Lung (tissue), 12 donors: ENCODE measurements around the gene PALLD. TPM values are rescaled to one million over a fixed set of nuclear protein-coding genes. Genes with fewer than 3 reads are reported as not detected.
"Not testable (repeated sequence)": the region's sequence is repeated elsewhere in the genome, so short reads cannot be mapped to it uniquely, and the experiment has no call there.

ENCODE experiments used
- ATAC-seq: fragments of 200-7000 bp; cut with Tn5 transposase; one replicate; pipeline ENCODE4 v1.9.1; 2020; ENCODE audit warnings: moderate number of reproducible peaks; ENCODE audit not compliant: insufficient read depth, low FRiP score
- DNase-seq, 3 donors: peaks; one replicate each; pipeline ENCODE4 v3.0.0-alpha.2; 2013 to 2017
- H3K27ac ChIP-seq, 2 donors: one replicate each; pipeline ENCODE4 v1.5.1; 2013; ENCODE audit warnings: mild to moderate bottlenecking in 2 of 2, moderate library complexity in 2 of 2, control low read depth in 1 of 2, inconsistent platforms in 1 of 2, low read depth in 1 of 2, low read length in 1 of 2
- H3K27me3 ChIP-seq, 3 donors: one replicate each; pipeline ENCODE4 v1.5.1; 2013; ENCODE audit warnings: low read length in 2 of 3; ENCODE audit not compliant: control insufficient read depth in 3 of 3, insufficient read depth in 3 of 3
- H3K36me3 ChIP-seq, 4 donors: one replicate each; pipeline ENCODE4 v1.5.1; 2013; ENCODE audit warnings: low read length in 4 of 4, mild to moderate bottlenecking in 1 of 4, moderate library complexity in 1 of 4; ENCODE audit not compliant: control insufficient read depth in 4 of 4, insufficient read depth in 4 of 4
- H3K4me1 ChIP-seq, 5 donors: one replicate each; pipeline ENCODE4 v1.5.1; 2013; ENCODE audit warnings: low read length in 5 of 5, mild to moderate bottlenecking in 2 of 5, moderate library complexity in 1 of 5; ENCODE audit not compliant: control insufficient read depth in 5 of 5, insufficient read depth in 5 of 5
- H3K4me3 ChIP-seq: one replicate; pipeline ENCODE4 v1.5.1; 2013; ENCODE audit warnings: mild to moderate bottlenecking, control low read depth, moderate library complexity
- H3K9ac ChIP-seq, 2 donors: one replicate each; pipeline ENCODE4 v1.5.1; 2013; ENCODE audit warnings: low read length in 2 of 2, control low read depth in 1 of 2; ENCODE audit not compliant: insufficient read depth in 1 of 2
- H3K9me3 ChIP-seq, 4 donors: one replicate each; pipeline ENCODE4 v1.5.1; 2013; ENCODE audit warnings: low read length in 3 of 4, mild to moderate bottlenecking in 1 of 4, moderate library complexity in 1 of 4; ENCODE audit not compliant: control insufficient read depth in 4 of 4, insufficient read depth in 3 of 4
- CTCF ChIP-seq: IDR thresholded peaks from 2 replicates; pipeline ENCODE4 v1.5.1; 2012; ENCODE audit warnings: mild to moderate bottlenecking; ENCODE audit errors: control extremely low read depth, extremely low read depth
- WGBS, 2 donors: extraction: QIAGEN DNeasy Blood & Tissue Kit; methylation state at CpG; one replicate each; pipeline ENCODE4 v1.1.7; 2013; 5-methylcytosine and 5-hydroxymethylcytosine counted together
- polyA plus RNA-seq, 2 donors: library from polyadenylated mRNA; stranded (reverse); fragments of 200-250 nt; gene quantifications; one replicate each; pipeline ENCODE4 v1.2.1, GENCODE V29; 2013
- total RNA-seq, 2 donors: library from RNA; depleted of rRNA in 1 of 2; stranded (reverse); fragments of >200 nt in 1 of 2; gene quantifications; one replicate each; pipeline ENCODE4 v1.2.1, GENCODE V29; 2014 to 2021
- donor health status: control.
- donor health status: control.
- donor health status: Bipolar disorder and iron deficiency.
- donor health status: healthy.
- donor health status: DM: yes; HTN: yes; CAD: no.

PALLD gene
- total and polyA plus RNA-seq, 4 donors = 20.7 to 139 (median 63.0) TPM

- no peak for ATAC-seq
- Histone ChIP-seq H3K9me3 (no peaks in the 10 kb centered on the region), H3K4me3 (no peak overlapping the region), H3K4me1 (peaks cover 0 to 9% (median 2%) of the 10 kb centered on the region in 5 donors), H3K36me3 (no peaks in the 10 kb centered on the region), H3K27ac (no peak overlapping the region), H3K27me3 (no peaks in the 10 kb centered on the region), H3K9ac (no peak overlapping the region)
- no peak for DNase-seq
- no peak for TF ChIP-seq CTCF
- 90 to 91% methylated on average over 3 of the region's 3 CpGs for WGBS, 2 donors
Measured at GRCh38 chr4:168701061-168701460, 204.2 kb downstream of the PALLD start.

- DNase-seq, H3K4me1 ChIP-seq, H3K27me3 ChIP-seq, H3K27ac ChIP-seq, H3K9me3 ChIP-seq, ATAC-seq, H3K4me3 ChIP-seq, H3K36me3 ChIP-seq, H3K9ac ChIP-seq: not testable (repeated sequence)
- 97 to 100% methylated on average over 2 of the region's 4 CpGs for WGBS, 2 donors
Measured at GRCh38 chr4:168702581-168703087, 205.8 kb downstream of the PALLD start.

DNA sequence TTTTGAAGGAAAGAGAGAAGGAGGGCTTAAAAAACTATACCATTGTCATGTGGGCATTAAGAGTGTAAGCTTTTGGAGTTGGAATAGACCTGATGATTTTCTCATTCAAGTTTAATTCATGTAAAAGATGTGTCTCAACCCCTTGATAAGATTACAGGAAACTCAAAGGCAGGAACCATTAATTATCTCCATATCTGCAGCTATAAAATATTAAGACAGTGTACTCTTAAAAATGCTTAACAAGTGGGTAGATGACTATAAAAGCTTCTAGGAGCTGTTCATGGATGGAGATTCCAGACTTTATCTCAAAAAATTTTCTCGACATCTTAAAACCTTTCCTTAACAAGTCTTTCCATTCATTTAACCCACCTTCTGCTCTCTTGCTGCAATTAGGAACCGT is 208.3 kb downstream of the PALLD start:
- no peak overlapping the region for H3K4me3 ChIP-seq
- ATAC-seq (no peak), DNase-seq (no peak)
- no peak overlapping the region for H3K9ac ChIP-seq
- no peaks in the 10 kb centered on the region for H3K36me3 ChIP-seq
- no peak overlapping the region for H3K27ac ChIP-seq
- peaks cover 0 to under 1% (median 0%) of the 10 kb centered on the region in 5 donors for H3K4me1 ChIP-seq
- 71 to 82% methylated on average over 2 of the region's 2 CpGs for WGBS, 2 donors
- no peak for TF ChIP-seq CTCF
- H3K27me3 ChIP-seq = peaks cover 0 to 5% (median 0%) of the 10 kb centered on the region in 3 donors
- H3K9me3 ChIP-seq = no peaks in the 10 kb centered on the region

DNA sequence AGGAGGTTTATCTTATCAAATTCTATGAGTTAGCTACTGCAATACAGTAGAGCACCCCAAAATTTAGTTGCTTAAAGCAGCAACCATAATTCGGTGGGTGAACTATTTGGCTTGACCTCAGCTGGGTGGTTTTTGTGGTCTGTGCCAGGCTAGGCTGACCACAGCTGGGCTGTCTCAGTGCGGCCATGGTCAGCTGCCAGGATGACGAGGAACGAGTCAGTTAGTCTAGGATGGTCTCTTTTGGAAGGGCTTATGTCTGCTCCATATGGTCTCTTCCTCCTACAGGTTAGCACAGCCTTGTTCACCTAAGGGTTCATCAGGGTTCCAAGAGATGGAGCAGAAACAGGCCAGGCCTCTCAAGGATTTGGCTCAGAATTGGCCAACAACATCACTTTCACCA is 210.4 kb downstream of the PALLD start:
- Histone ChIP-seq H3K27ac (no peak overlapping the region), H3K4me3 (no peak overlapping the region), H3K9me3 (no peaks in the 10 kb centered on the region), H3K27me3 (peaks cover 0 to 5% (median 0%) of the 10 kb centered on the region in 3 donors), H3K4me1 (peaks cover 0 to 12% (median 3%) of the 10 kb centered on the region in 5 donors), H3K9ac (no peak overlapping the region), H3K36me3 (no peaks in the 10 kb centered on the region)
- ATAC-seq = no peak
- TF ChIP-seq CTCF = no peak
- no peak for DNase-seq
- WGBS, 2 donors = 78 to 82% methylated on average over 4 of the region's 4 CpGs
